Stimulated activated CD8-positive, alpha-beta memory T cell treated with anti-CD3 and anti-CD28 coated beads, Interleukin-7, amount 100 ng/mL, for 1 hour (primary cell): ENCODE measurements around the gene KIAA0930.
A peak's percentile ranks its signal among the peaks of the same experiment; 100 is the strongest.

ENCODE experiments used
- DNase-seq, 2 donors: peaks; one replicate each; pipeline ENCODE4 v3.0.0-alpha.2; 2020; ENCODE audit warnings: low read depth in 2 of 2

KIAA0930 gene

DNA sequence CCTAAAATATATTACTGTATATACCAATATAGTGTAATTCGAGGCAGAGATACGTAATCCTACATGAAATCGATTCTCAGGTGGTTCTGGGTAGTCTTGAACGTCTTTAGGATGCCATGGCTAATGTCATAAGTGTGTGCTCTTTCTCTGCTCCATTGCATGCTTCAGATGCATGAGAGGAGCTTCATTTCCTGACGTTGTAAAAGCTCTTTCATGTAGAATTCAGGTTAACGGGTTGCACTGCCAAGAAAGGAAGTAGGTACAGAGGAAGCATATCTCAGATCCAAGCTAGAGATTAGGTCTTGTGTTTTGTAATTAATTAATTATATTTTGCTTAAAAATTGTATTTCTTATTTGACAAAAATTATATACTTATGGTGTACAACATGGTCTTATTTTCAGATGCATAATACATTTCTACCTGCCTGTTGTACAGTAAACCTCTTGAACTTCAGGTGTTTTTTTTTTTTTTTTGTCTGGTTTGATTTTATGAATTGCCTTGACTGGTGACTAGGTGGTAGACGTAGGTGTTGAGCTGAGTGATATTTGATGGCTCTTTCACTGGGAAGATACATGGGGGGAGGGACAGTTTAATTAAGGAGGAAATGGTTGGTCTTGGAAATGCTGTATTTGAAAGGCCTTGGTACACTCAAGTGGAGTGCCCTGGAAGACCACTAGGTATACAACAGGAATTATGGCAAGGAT, 67.7 kb downstream of the KIAA0930 start:
- DNase-seq = no peak

GRCh38 chr22:45171830-45172229, 68.9 kb downstream of the KIAA0930 start:
- DNase-seq = no peak

- no peak for DNase-seq
Observed at GRCh38 chr22:45169591-45170466, 70.9 kb downstream of the KIAA0930 start.

DNA sequence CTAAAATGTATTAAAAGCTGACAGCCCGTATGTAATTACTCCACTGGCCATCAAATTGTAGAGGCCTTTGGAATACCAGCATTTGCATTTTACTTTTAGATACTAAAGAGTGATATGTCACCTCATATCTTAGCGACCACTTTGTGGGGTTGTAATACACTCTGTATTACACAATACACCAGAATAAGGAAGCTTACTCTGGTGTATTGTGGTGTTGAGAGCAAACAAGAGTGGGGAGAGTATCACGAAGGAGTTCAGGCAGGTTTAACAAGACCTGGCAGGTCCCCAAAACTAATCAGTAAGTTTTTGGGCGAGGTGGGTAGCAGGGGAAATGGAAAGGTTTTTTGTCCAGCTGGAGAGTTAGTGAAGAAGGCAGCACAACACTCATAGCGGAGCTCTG, 73.8 kb downstream of the KIAA0930 start:
- DNase-seq = no peak

GRCh38 chr22:45164270-45165088, 76.2 kb downstream of the KIAA0930 start:
- peak in 1 of 2 donors; percentile 5 for DNase-seq

GRCh38 chr22:45163451-45164269, 77.0 kb downstream of the KIAA0930 start, which contains the start of gene NUP50:
Gene NUP50, plus strand, starts transcription at chr22:45163925. Its CDS starts 4,253 bp downstream, at chr22:45168178.
- DNase-seq = peak; percentile 92

DNA sequence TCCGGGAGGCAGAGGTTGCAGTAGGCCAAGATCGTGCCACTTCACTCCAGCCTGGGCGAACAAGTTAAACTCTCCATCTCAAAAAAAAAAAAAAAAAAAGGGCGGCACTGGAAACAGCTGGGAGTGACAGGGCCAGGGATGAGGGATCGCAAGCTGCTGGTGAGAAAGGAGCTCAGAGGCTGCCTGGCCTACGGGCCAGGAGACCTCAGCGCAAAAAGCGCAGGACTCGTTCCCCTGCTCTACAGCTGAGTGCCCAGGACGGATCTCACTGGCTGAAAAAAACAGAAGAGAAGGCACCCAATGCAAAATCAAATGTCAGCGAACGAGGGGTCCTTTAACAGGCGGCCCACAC, 77.6 kb downstream of the KIAA0930 start:
- DNase-seq = no peak

DNA sequence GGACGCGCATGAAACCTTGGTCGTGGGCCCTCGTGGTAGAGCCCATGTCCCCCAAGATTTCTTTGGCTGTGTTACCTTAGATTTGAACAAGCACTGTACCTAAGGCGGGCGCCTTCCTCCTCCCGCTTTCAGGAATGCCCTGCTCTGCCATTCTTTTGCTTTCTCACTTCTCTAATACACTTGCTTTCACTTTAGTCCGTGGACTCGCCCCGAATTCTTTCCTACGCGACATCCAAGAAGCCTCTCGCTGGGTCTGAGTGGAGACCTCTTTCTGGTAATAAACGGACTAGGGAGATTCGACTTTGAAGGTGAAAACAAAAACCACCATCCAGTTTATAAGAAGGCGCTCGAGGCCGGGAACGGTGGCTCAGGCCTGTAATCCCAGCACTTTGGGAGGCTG, 78.2 kb downstream of the KIAA0930 start:
- no peak for DNase-seq

GRCh38 chr22:45159652-45160462, 80.8 kb downstream of the KIAA0930 start:
- DNase-seq = no peak

DNA sequence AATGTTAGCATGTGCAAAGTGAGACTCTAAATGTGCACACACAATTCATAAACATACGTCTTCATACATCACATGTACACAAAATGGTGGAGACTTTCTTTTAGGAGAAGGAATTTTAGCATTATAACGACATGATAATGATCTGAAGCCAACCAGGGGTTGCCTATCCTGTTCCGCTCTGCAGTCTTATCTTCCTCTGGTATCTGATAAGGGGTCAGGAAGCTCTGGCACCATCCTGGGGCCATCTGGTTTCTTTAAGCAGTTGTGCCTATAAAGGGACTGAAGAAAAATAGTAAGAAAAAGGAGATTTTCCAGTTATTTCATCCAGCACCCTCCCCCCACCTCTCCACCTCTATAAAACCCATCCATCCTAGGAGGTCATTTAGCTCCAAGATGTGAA, 82.8 kb downstream of the KIAA0930 start:
- DNase-seq = no peak

DNA sequence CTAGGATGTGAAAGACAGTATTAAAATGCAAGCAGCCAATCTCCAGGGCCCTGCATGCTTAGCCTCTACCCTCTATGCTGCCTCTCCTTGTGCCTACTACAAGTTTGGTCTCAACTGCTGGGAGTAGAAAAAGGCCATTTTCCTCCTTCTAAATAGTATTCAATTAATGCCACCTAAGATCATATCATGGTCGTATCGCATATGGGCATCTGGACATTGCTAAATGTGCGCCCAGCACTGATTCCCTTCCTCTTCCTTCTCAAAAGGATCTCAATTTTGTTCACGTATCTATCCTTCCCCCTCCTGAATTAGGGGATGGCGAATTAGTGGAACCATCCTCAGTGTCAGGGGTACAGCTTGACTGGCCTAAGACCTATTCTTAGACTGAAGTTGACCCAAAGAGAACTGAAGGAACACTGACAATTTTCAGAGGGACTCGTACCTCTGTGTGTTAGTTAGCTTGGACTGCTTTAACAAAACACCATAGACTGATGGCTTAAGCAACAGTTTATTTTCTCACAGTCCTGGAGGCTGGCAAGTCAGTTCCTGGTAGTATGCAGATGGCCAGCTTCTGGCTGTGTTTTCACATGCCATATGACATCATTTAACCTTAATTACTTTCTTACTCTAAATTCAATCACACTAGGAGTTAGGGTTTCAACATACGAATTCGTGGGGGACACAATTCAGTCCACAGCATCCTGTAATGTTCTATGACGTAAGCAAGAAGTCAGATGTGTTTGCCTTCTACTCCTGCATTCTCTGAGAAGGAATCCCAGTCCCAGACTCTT, 85.4 kb downstream of the KIAA0930 start:
- DNase-seq = no peak

DNA sequence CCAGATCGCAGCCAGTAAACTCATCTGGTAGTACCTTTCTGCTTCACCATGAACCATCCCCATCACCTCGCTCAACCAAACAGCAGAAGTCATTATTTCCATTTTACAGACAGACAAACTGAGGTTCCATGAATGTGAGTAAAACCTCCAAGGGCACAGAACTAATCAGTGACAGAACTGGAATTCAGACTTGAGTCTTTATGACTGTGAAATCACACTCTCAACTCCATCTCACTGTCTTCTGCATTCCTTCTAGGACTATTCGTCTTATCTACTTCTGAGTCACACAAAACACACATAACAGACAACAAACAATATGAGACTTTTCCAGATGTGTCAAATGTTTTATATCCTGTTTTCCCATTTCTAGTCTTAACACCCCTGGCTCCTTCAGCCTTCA, 86.3 kb downstream of the KIAA0930 start:
- DNase-seq = no peak

DNA sequence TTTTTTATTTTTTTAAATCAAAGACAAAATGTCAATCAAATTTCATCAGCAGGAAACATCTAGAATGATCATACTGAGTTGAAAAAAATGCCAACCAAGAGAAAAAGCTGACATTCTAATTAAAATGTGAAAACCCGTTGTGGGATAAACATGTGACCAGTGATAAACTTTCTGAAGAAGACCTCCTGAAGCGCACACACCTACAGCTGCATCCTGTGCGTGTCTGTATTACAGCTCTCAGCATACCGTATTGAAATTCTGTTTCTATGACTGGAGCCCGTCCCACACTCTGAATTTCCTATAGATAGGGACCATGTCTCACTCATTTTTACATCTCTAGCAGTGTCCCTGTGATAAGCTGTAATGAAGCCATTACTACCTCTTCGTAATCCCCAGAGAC, 89.2 kb downstream of the KIAA0930 start:
- DNase-seq = no peak

GRCh38 chr22:45150139-45150538, 90.6 kb downstream of the KIAA0930 start:
- DNase-seq = no peak

DNA sequence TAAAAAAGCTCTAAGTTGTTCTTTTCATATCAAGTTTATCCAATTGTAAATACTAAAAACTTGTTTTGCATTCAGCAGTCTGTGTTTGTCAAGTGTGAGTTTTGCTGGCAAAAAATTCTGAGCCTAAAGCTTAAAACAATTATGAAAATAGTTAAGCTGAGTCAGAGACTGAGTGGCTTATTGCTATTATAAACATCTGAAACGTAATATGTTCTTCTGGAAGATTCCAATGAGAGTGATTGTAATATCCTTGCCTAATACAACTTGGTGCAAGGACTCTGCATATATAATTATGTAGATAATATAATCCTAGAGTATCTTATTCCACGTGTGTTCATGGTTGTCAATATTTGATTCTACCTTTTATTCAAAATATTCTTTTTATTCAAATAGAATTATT, 91.0 kb downstream of the KIAA0930 start:
- no peak for DNase-seq

DNA sequence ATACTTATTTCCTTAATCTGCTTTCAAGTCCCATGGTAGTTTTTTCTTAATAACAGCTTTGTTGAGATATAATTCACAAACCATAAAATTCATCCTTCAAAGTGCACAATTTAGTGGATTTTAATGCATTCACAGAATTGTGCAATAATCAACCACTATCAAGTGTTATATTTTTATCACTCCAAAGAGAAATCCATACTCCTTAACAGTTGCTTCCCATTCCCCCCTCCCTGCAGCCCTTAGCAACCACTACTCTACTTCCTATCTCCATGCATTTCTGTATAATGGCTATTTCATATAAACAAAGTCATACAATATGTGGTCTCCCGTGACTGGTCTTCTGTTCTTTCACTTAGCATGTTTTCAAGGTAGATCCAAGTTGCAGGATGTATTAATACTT, 95.8 kb downstream of the KIAA0930 start:
- no peak for DNase-seq

DNA sequence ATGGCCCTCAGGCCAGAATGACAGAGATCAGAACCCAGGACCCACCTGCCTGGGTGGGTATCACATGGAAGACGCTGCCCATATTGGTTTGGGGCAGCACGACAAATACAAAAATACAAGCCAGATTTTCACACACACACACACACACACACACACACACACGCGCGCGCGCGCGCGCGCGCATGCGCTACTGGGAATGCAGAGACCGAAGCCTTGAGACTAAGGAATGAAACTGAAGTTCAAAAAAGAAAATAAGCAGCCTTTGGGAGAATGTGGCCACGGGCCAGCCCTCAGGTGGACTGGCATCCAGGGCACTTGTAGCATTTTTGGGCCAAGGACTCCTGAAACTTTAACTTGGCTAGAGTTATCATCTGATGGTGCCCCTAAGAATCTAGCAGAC, 98.3 kb downstream of the KIAA0930 start:
- DNase-seq = no peak
